PC-3 (cell line): ENCODE measurements around the gene GMDS. TPM values are rescaled to one million over a fixed set of nuclear protein-coding genes. Genes with fewer than 3 reads are reported as not detected.

Experiments
- ATAC-seq: fragments of 200-7000 bp; cut with Tn5 transposase; 2 replicates; pipeline ENCODE4 v1.9.1; 2020; ENCODE audit warnings: mild to moderate bottlenecking, moderate library complexity
- BruUV-seq: library from RNA; stranded (reverse); fragments of 400-500 nt; replicated peaks from 2 replicates; lab custom pipeline; 2021; lab: Mats Ljungman, UMichigan
- CTCF ChIA-PET: fragments of 300-600 bp; sonication (Branson Sonifier 250); formaldehyde crosslinking; loops from one replicate; lab custom pipeline; 2022; ENCODE audit warnings: antibody characterized with exemption; lab: Charles Lee
- POLR2A ChIA-PET: fragments of 300-600 bp; sonication (Branson Sonifier 250); formaldehyde crosslinking; loops from one replicate; lab custom pipeline; 2022; ENCODE audit warnings: antibody characterized with exemption; ENCODE audit not compliant: unreplicated experiment; lab: Charles Lee
- DNase-seq: peaks from one replicate; pipeline ENCODE4 v3.0.0-alpha.2; 2015
- H2AFZ ChIP-seq: fragments of 300-600 bp; sonication (generic); 2 replicates; pipeline ENCODE4 v1.6.0; 2016; ENCODE audit warnings: antibody characterized with exemption, low read length
- H3F3A ChIP-seq: fragments of 300-600 bp; sonication (generic); one replicate; pipeline ENCODE4 v1.6.0; 2017; ENCODE audit warnings: antibody characterized with exemption, low read length, control low read depth, mild to moderate bottlenecking; ENCODE audit not compliant: unreplicated experiment
- H3K27ac ChIP-seq: fragments of 300-600 bp; sonication (generic); 2 replicates; pipeline ENCODE4 v1.5.1; 2016; ENCODE audit warnings: mild to moderate bottlenecking, low read length
- H3K27me3 ChIP-seq: fragments of 300-600 bp; sonication (generic); 2 replicates; pipeline ENCODE4 v1.6.1; 2016; ENCODE audit warnings: low read length, mixed read lengths
- H3K36me3 ChIP-seq: fragments of 300-600 bp; sonication (generic); 2 replicates; pipeline ENCODE4 v1.6.1; 2016; ENCODE audit warnings: low read depth, mixed run types, low read length, mixed read lengths
- H3K4me1 ChIP-seq: fragments of 300-600 bp; sonication (generic); 2 replicates; pipeline ENCODE4 v1.5.1; 2016; ENCODE audit warnings: low read length; ENCODE audit not compliant: insufficient read depth
- H3K4me2 ChIP-seq: fragments of 300-600 bp; sonication (generic); 2 replicates; pipeline ENCODE4 v1.6.0; 2016; ENCODE audit warnings: low read length
- H3K4me3 ChIP-seq: fragments of 300-600 bp; sonication (generic); 2 replicates; pipeline ENCODE4 v1.5.1; 2016; ENCODE audit warnings: mild to moderate bottlenecking, low read length, mixed read lengths
- H3K79me2 ChIP-seq: fragments of 300-600 bp; sonication (generic); 2 replicates; pipeline ENCODE4 v1.6.1; 2017; ENCODE audit warnings: low read length, mixed read lengths
- H3K9ac ChIP-seq: fragments of 300-600 bp; sonication (generic); 2 replicates; pipeline ENCODE4 v1.6.0; 2016; ENCODE audit warnings: mild to moderate bottlenecking, low read length
- H3K9me2 ChIP-seq: fragments of 300-600 bp; sonication (generic); replicated peaks from 2 replicates; pipeline ENCODE4 v1.6.1; 2016; ENCODE audit warnings: mixed run types, low read length, mixed read lengths
- H3K9me3 ChIP-seq: fragments of 300-600 bp; sonication (generic); 2 replicates; pipeline ENCODE4 v1.6.1; 2016; ENCODE audit warnings: low read length, mixed read lengths
- H4K20me1 ChIP-seq: fragments of 300-600 bp; sonication (generic); 2 replicates; pipeline ENCODE4 v1.6.1; 2016; ENCODE audit warnings: low read length, mixed read lengths
- CTCF ChIP-seq: fragments of 300-600 bp; sonication (generic); conservative IDR thresholded peaks from 2 replicates; pipeline ENCODE4 v1.5.1; 2017; ENCODE audit warnings: antibody characterized with exemption, low read depth, mild to moderate bottlenecking, low read length
- EZH2 ChIP-seq: fragments of 300-600 bp; sonication (generic); IDR thresholded peaks from one replicate; pipeline ENCODE4 v1.6.1; 2017; ENCODE audit warnings: antibody characterized with exemption, mild to moderate bottlenecking, low read length; ENCODE audit not compliant: unreplicated experiment
- EZH2phosphoT487 ChIP-seq: fragments of 300-600 bp; sonication (generic); IDR thresholded peaks from 2 replicates; pipeline ENCODE4 v1.6.1; 2018; ENCODE audit warnings: mild to moderate bottlenecking, antibody characterized with exemption, low read length, borderline replicate concordance
- intact Hi-C: fragments of 100-400 bp; cut with micrococcal nuclease; formaldehyde crosslinking; loops from 2 replicates; pipeline ENCODE4 v1.9.0; 2023
- total RNA-seq: library from RNA; depleted of rRNA; stranded (reverse); fragments of >200 nt; gene quantifications from 2 replicates; pipeline ENCODE4 v1.2.3, GENCODE V29; 2014

GMDS gene
- total RNA-seq, 1 experiment from 2014 or later: 18.3 TPM

- DNase-seq (no peak), ATAC-seq (no peak)
- Histone ChIP-seq H3K27ac (peak overlapping the region; percentile 80), H3K9ac (peak overlapping the region; percentile 35; the same call in 1 of the 2 replicates), H3K9me3 (no peaks in the 10 kb centered on the region), H2AFZ (no peak overlapping the region), H4K20me1 (no peaks in the 10 kb centered on the region), H3F3A (no peaks in the 10 kb centered on the region), H3K36me3 (no peaks in the 10 kb centered on the region), H3K27me3 (no peaks in the 10 kb centered on the region), H3K4me2 (peak overlapping the region; percentile 45), H3K4me1 (peaks cover 41% of the 10 kb centered on the region), H3K4me3 (no peak overlapping the region; the same call in 1 of the 2 replicates), H3K9me2 (no peaks in the 10 kb centered on the region), H3K79me2 (peaks cover 92% of the 10 kb centered on the region)
- intact Hi-C loops: no loop called here
- no peak for TF ChIP-seq EZH2phosphoT487
- no peak for TF ChIP-seq CTCF
- no peak for TF ChIP-seq EZH2
- POLR2A ChIA-PET: no interaction called here
- no TSS peak for BruUV-seq
- CTCF ChIA-PET: no interaction called here
Measured at GRCh38 chr6:2235777-2236495, 9.5 kb downstream of the GMDS start.

GRCh38 chr6:2232445-2232844, 13.0 kb downstream of the GMDS start:
- Histone ChIP-seq H3F3A (no peaks in the 10 kb centered on the region), H3K4me3 (no peak overlapping the region), H3K36me3 (no peaks in the 10 kb centered on the region), H4K20me1 (no peaks in the 10 kb centered on the region), H3K9me2 (no peaks in the 10 kb centered on the region), H3K27ac (no peak overlapping the region), H3K4me1 (peaks cover 32% of the 10 kb centered on the region), H2AFZ (no peak overlapping the region), H3K4me2 (no peak overlapping the region), H3K9ac (no peak overlapping the region), H3K9me3 (no peaks in the 10 kb centered on the region), H3K27me3 (no peaks in the 10 kb centered on the region), H3K79me2 (peaks cover 91% of the 10 kb centered on the region)
- ATAC-seq: no peak
- CTCF ChIA-PET: no interaction called here
- BruUV-seq: no TSS peak
- intact Hi-C loops: no loop called here
- POLR2A ChIA-PET: interaction anchor here (0.8 kb wide), 1 partner anchor 9 kb away, joined by 3 read pairs; no protein-coding TSS in a partner anchor
- TF ChIP-seq EZH2 (no peak), EZH2phosphoT487 (no peak), CTCF (no peak)
- DNase-seq: no peak

DNA sequence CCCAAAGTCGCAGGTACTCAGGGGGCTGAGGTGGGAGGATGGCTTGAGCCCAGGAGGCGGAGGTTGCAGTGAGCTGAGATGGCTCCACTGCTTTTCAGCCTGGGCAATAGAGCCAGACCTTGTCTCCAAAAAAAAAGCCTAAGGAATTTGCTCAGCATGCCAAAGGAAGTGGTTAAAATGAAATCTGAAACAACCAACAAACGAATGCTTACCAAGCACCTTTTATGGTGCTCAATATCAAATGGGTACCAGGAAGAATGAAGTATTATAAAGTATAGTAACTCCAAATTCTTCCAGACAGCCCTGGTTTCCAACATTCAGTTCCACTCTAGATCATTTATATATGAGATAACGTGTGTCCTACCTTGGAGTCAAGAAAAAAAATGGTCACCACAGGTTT, 14.0 kb downstream of the GMDS start:
- Histone ChIP-seq H3K9me2 (no peaks in the 10 kb centered on the region), H3K9me3 (no peaks in the 10 kb centered on the region), H3F3A (no peaks in the 10 kb centered on the region), H2AFZ (no peak overlapping the region), H3K9ac (no peak overlapping the region), H3K4me3 (no peak overlapping the region), H3K36me3 (no peaks in the 10 kb centered on the region), H3K4me2 (peak overlapping the region; percentile 37), H3K27ac (peak overlapping the region; percentile 28; the same call in 1 of the 2 replicates), H3K79me2 (peaks cover 97% of the 10 kb centered on the region), H4K20me1 (no peaks in the 10 kb centered on the region), H3K4me1 (peaks cover 34% of the 10 kb centered on the region), H3K27me3 (no peaks in the 10 kb centered on the region)
- TF ChIP-seq EZH2 (no peak), EZH2phosphoT487 (no peak), CTCF (no peak)
- ATAC-seq (peak; percentile 75), DNase-seq (peak; percentile 67)
- intact Hi-C loops: no loop called here
- BruUV-seq: no TSS peak
- CTCF ChIA-PET: no interaction called here
- POLR2A ChIA-PET: no interaction called here
